HepG2 (cell line): ENCODE results near the gene USP15. TPM values are rescaled to one million over a fixed set of nuclear protein-coding genes. Genes with fewer than 3 reads are reported as not detected.
"Not testable (repeated sequence)": the region's sequence is repeated elsewhere in the genome, so short reads cannot be mapped to it uniquely, and the experiment has no call there.

Source experiments
- ATAC-seq: fragments of 200-7000 bp; cut with Tn5 transposase; 3 replicates; pipeline ENCODE4 v1.9.1; 2020; ENCODE audit warnings: mild to moderate bottlenecking, moderate library complexity
- BruUV-seq: library from RNA; stranded (reverse); fragments of 400-500 nt; replicated peaks from 2 replicates; lab custom pipeline; 2021; lab: Mats Ljungman, UMichigan
- CTCF ChIA-PET: fragments of 300-600 bp; formaldehyde crosslinking; extraction: SDS; loops from one replicate; lab custom pipeline; 2021; ENCODE audit warnings: low total read pairs, inconsistent platforms, low intra/inter-chr PET ratio; lab: Yijun Ruan, JAX
- POLR2A ChIA-PET: fragments of 350-600 bp; sonication (Branson Sonifier 250); formaldehyde crosslinking; loops from one replicate; lab custom pipeline; 2020; ENCODE audit warnings: antibody characterized with exemption, inconsistent platforms; lab: Yijun Ruan, JAX
- DNase-seq: peaks from one replicate; pipeline ENCODE4 v3.0.0-alpha.2; 2015; ENCODE audit warnings: low spot score
- FAIRE-seq: peaks from 3 replicates; lab custom pipeline; 2011; peaks lifted over from hg19 to GRCh38; lab: Jason Lieb, UNC
- H2AFZ ChIP-seq: one replicate; pipeline ENCODE4 v1.6.1; 2011; ENCODE audit warnings: low read length, inconsistent platforms
- H3K27ac ChIP-seq: fragments of 300-600 bp; 3 replicates; pipeline ENCODE4 v1.8.0; 2011; ENCODE audit warnings: mixed run types, mild to moderate bottlenecking, mixed read lengths, low read length, inconsistent platforms; ENCODE audit not compliant: insufficient read depth; ENCODE audit errors: extremely low read length
- H3K27me3 ChIP-seq, 2 experiments: fragments of 200-600 bp in 1 of 2; 2 replicates in 1 of 2; 3 replicates in 1 of 2; pipeline versions ENCODE4 v1.6.0 to v1.8.0; 2011; ENCODE audit warnings: low read length in 2 of 2, mild to moderate bottlenecking in 2 of 2, moderate library complexity in 2 of 2, inconsistent platforms in 1 of 2; ENCODE audit not compliant: insufficient read depth in 2 of 2, control insufficient read depth in 1 of 2
- H3K36me3 ChIP-seq, 2 experiments: fragments of 200-600 bp in 1 of 2; replicated peaks in 1 of 2; 2 replicates in 1 of 2; 3 replicates in 1 of 2; pipeline versions ENCODE4 v1.5.1 to v1.8.0; 2011; ENCODE audit warnings: low read length in 2 of 2, inconsistent platforms in 1 of 2; ENCODE audit not compliant: insufficient read depth in 2 of 2, control insufficient read depth in 1 of 2
- H3K4me1 ChIP-seq: 2 replicates; pipeline ENCODE4 v1.5.1; 2012; ENCODE audit warnings: low read length, inconsistent platforms; ENCODE audit not compliant: insufficient read depth
- H3K4me2 ChIP-seq: 2 replicates; pipeline ENCODE4 v1.6.0; 2011; ENCODE audit warnings: low read depth, low read length, inconsistent platforms
- H3K4me3 ChIP-seq, 3 experiments: fragments of 200-600 bp in 1 of 3; sonication (generic), shearing (Covaris generic) in 1 of 3; replicated peaks in 1 of 3; 2 replicates each; pipeline ENCODE4 v1.5.1; 2011 to 2016; ENCODE audit warnings: low read length in 3 of 3, inconsistent platforms in 2 of 3, low read depth in 2 of 3, mild to moderate bottlenecking in 2 of 3, control low read depth in 1 of 3, mixed read lengths in 1 of 3; ENCODE audit not compliant: insufficient read depth in 1 of 3
- H3K79me2 ChIP-seq: one replicate; pipeline ENCODE4 v1.6.1; 2011; ENCODE audit warnings: low read length, inconsistent platforms; ENCODE audit not compliant: insufficient read depth
- H3K9ac ChIP-seq: 2 replicates; pipeline ENCODE4 v1.6.0; 2011; ENCODE audit warnings: mild to moderate bottlenecking, low read depth, low read length, inconsistent platforms; ENCODE audit not compliant: insufficient read depth
- H3K9me3 ChIP-seq: 2 replicates; pipeline ENCODE4 v1.5.1; 2012; ENCODE audit warnings: mild to moderate bottlenecking, low read length
- H4K20me1 ChIP-seq: 2 replicates; pipeline ENCODE4 v1.6.0; 2011; ENCODE audit warnings: inconsistent platforms, mild to moderate bottlenecking, low read length, moderate library complexity; ENCODE audit not compliant: insufficient read depth
- WGBS: methylation state at CpG from one replicate; pipeline ENCODE4 v1.1.6; 2017; ENCODE audit warnings: low lambda C conversion rate; 5-methylcytosine and 5-hydroxymethylcytosine counted together
- in situ Hi-C: cut with HindIII; loops from 2 replicates; pipeline ENCODE4 v1.10.0; 2017; ENCODE audit warnings: low pct_unique_long_range_greater_than_20kb; ENCODE audit not compliant: extremely low pct_ligation_motif_present
- intact Hi-C: fragments of 100-400 bp; cut with micrococcal nuclease; formaldehyde crosslinking; loops from one replicate; pipeline ENCODE4 v1.10.0; 2022; ENCODE audit not compliant: unreplicated experiment
- polyA plus RNA-seq, 8 experiments: library from polyadenylated mRNA; depleted of rRNA in 3 of 8; stranded (reverse) in 7 of 8; unstranded in 1 of 8; fragments of >200 nt; fragmentation: Illumina TruSeq in 4 of 8; extraction: Trizol in 4 of 8; gene quantifications; 2 replicates each; pipeline versions ENCODE4 v1.2.1 to v1.2.3, GENCODE V29; 2011 to 2016; ENCODE audit warnings: low read depth in 4 of 8, missing spikeins in 1 of 8, mixed read lengths in 1 of 8; ENCODE audit not compliant: insufficient read depth in 1 of 8
- small RNA-seq, 3 experiments: library from RNA; depleted of rRNA; stranded (forward); fragments of <200 nt; gene quantifications; one replicate each; pipeline ENCODE3, GENCODE V24; 2012; ENCODE audit warnings: low read depth in 2 of 3, low replicate concordance in 1 of 3; ENCODE audit not compliant: insufficient read length in 3 of 3, insufficient read depth in 2 of 3
- total RNA-seq, 5 experiments: library from RNA; depleted of rRNA; stranded (reverse); fragments of >200 nt; fragmentation: Illumina TruSeq; extraction: Trizol; gene quantifications; 2 replicates each; pipeline ENCODE4 v1.2.3, GENCODE V29; 2016; ENCODE audit warnings: low read depth in 1 of 5

Gene USP15
- total and polyA plus RNA-seq, 2 of the 13 experiments (the other 11 are each of a cell fraction or from before 2014, with no cell fraction given), result 17.3 to 51.7 TPM

DNA sequence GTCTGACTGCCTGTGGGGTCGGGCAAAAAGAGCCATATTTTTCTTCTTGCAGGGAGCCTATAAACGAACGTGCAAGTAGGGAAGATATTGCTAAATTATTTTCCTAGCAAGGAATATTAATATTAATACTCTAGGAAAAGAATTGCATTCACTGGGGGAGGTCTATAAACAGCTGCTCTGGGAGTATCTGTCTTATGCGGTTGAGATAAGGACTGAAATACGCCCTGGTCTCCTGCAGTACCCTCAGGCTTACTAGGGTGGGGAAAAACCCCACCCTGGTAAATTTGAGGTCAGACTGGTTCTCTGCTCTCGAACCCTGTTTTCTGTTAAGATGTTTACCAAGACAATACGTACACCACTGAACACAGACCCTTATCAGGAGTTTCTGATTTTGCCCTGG lies 203.0 kb downstream of the USP15 start:
- intact Hi-C loops, H2AFZ ChIP-seq, H3K9ac ChIP-seq, DNase-seq, H3K27ac ChIP-seq, FAIRE-seq, H3K4me1 ChIP-seq, H3K4me2 ChIP-seq, in situ Hi-C loops, ATAC-seq, H3K9me3 ChIP-seq, POLR2A ChIA-PET, CTCF ChIA-PET, H3K27me3 ChIP-seq, H3K36me3 ChIP-seq, H4K20me1 ChIP-seq, H3K4me3 ChIP-seq, BruUV-seq: not testable (repeated sequence)
- 29% methylated on average over 7 of the region's 7 CpGs for WGBS
- peaks cover 16% of the 10 kb centered on the region for H3K79me2 ChIP-seq

Small RNA genes within 50 kb of the gene (small RNA-seq; reads per million reads assigned to genes)
- 0 reads per million in 3 experiments for gene RF00017
- 0 reads per million in 3 experiments for gene RNU6-595P

Other genes starting within 250 kb of the USP15 start
- 24.8 and 34.0 TPM in 2 replicates for gene MON2, start 206.4 kb downstream of the USP15 start, total RNA-seq (2016; rRNA removed; fragmentation: Illumina TruSeq; extraction: Trizol)
- 8.7 and 10.5 TPM in 2 replicates for gene MON2, start 206.4 kb downstream of the USP15 start, polyA plus RNA-seq (2011; rRNA removed)